ENCODE results near the gene CEACAM16.

- TF ChIP-seq CTCF (IDR thresholded peaks at IDR 0.05) (no peak), POLR2A (IDR thresholded peaks at IDR 0.05) (no peak)
Observed at GRCh38 chr19:44664976-44665375, 34.0 kb upstream of the CEACAM16 start.
